ENCODE measurements around the gene RAB11FIP3. TPM values are rescaled to one million over a fixed set of nuclear protein-coding genes. Genes with fewer than 3 reads are reported as not detected.
A peak's percentile ranks its signal among the peaks of the same experiment; 100 is the strongest.

The RAB11FIP3 gene
- total and polyA plus RNA-seq, 9 of the 15 experiments (the other 6 are each of a cell fraction or from before 2014, with no cell fraction given) = 0.46 to 13.1 (median 4.3) TPM

- Histone ChIP-seq H3K27me3 (ENCODE audit: control insufficient read depth in 2 of 2, insufficient read depth in 2 of 2, low read length in 2 of 2) (peaks cover 3 to 17% of the 10 kb centered on the region in 2 experiments; a peak in 4 of 5 replicates), H3K36me3 (ENCODE audit: control insufficient read depth, insufficient read depth, low read length) (peaks cover 13% of the 10 kb centered on the region; the same call in 1 of the 3 replicates), H2AFZ (ENCODE audit: low read depth, low read length) (no peak overlapping the region), H3K9me3 (replicated peaks; ENCODE audit: control insufficient read depth, insufficient read depth, low read depth, low read length) (no peaks in the 10 kb centered on the region), H3K9ac (ENCODE audit: insufficient read depth in 1 of 2, low read depth in 2 of 2, low read length in 2 of 2) (no peak overlapping the region), H3K4me1 (replicated peaks in 1 of 2; ENCODE audit: control insufficient read depth in 2 of 2, insufficient read depth in 2 of 2, low read length in 2 of 2) (peaks cover 0 to 80% of the 10 kb centered on the region in 2 experiments; a peak in 2 of 5 replicates), H4K20me1 (replicated peaks; ENCODE audit: control insufficient read depth, insufficient read depth, low read length) (no peaks in the 10 kb centered on the region), H3K79me2 (ENCODE audit: control insufficient read depth, insufficient read depth, low read length) (no peaks in the 10 kb centered on the region), H3K4me2 (ENCODE audit: insufficient read depth, low read length) (no peak overlapping the region), H3K9me1 (ENCODE audit: control insufficient read depth, insufficient read depth, low read length) (no peaks in the 10 kb centered on the region), H3K4me3 (no peak overlapping the region), H3K27ac (ENCODE audit: extremely low read depth, low read depth, low read length) (no peak overlapping the region)
- ChIA-PET CTCF (ENCODE audit: low intra/inter-chr PET ratio) (no interaction called here), POLR2A (no interaction called here)
- ATAC-seq (no peak), FAIRE-seq (no peak), DNase-seq (ENCODE audit: extremely low read depth in 1 of 4, low spot score in 3 of 4) (no peak)
- in situ Hi-C loops (cut with MboI) (no loop called here), intact Hi-C loops (cut with micrococcal nuclease) (no loop called here)
- TF ChIP-seq TGIF2 (CRISPR knock-in tag; IDR thresholded peaks at IDR 0.05) (no peak), NELFE (IDR thresholded peaks at IDR 0.05; ENCODE audit: insufficient read depth, insufficient read length) (no peak)
- WGBS (ENCODE audit: insufficient coverage, low coverage, missing lambda C conversion rate) = 54% methylated on average over 16 of the region's 23 CpGs
- BruUV-seq (replicated peaks) = no TSS peak
Measured at GRCh38 chr16:557463-558297, 132.2 kb downstream of the RAB11FIP3 start.

GRCh38 chr16:558298-559020, 133.0 kb downstream of the RAB11FIP3 start:
- ChIA-PET CTCF (ENCODE audit: low intra/inter-chr PET ratio) (no interaction called here), POLR2A (interaction anchor here (0.6 to 1.0 kb wide), 2 partner anchors 31 to 1001 kb away, joined by 3 read pairs; partner anchors contain the start of gene CAPN15)
- Histone ChIP-seq H3K79me2 (ENCODE audit: control insufficient read depth, insufficient read depth, low read length) (no peaks in the 10 kb centered on the region), H3K9me1 (ENCODE audit: control insufficient read depth, insufficient read depth, low read length) (no peaks in the 10 kb centered on the region), H3K9ac (ENCODE audit: insufficient read depth in 1 of 2, low read depth in 2 of 2, low read length in 2 of 2) (no peak overlapping the region), H4K20me1 (replicated peaks; ENCODE audit: control insufficient read depth, insufficient read depth, low read length) (no peaks in the 10 kb centered on the region), H3K4me3 (no peak overlapping the region), H3K36me3 (ENCODE audit: control insufficient read depth, insufficient read depth, low read length) (peaks cover 8% of the 10 kb centered on the region; the same call in 1 of the 3 replicates), H3K4me1 (replicated peaks in 1 of 2; ENCODE audit: control insufficient read depth in 2 of 2, insufficient read depth in 2 of 2, low read length in 2 of 2) (peaks cover 0 to 86% of the 10 kb centered on the region in 2 experiments; a peak in 2 of 5 replicates), H3K27me3 (ENCODE audit: control insufficient read depth in 2 of 2, insufficient read depth in 2 of 2, low read length in 2 of 2) (peaks cover 3 to 17% of the 10 kb centered on the region in 2 experiments; a peak in 4 of 5 replicates), H2AFZ (ENCODE audit: low read depth, low read length) (no peak overlapping the region), H3K4me2 (ENCODE audit: insufficient read depth, low read length) (no peak overlapping the region), H3K9me3 (replicated peaks; ENCODE audit: control insufficient read depth, insufficient read depth, low read depth, low read length) (no peaks in the 10 kb centered on the region), H3K27ac (ENCODE audit: extremely low read depth, low read depth, low read length) (no peak overlapping the region)
- in situ Hi-C loops (cut with MboI) = no loop called here
- no peak for FAIRE-seq
- intact Hi-C loops (cut with micrococcal nuclease) = no loop called here
- no TSS peak for BruUV-seq (replicated peaks)
- peak; percentile 17 for ATAC-seq
- 29% methylated on average over 17 of the region's 22 CpGs for WGBS (ENCODE audit: insufficient coverage, low coverage, missing lambda C conversion rate)
- no peak for DNase-seq (ENCODE audit: extremely low read depth in 1 of 4, low spot score in 3 of 4)
- TF ChIP-seq TFAP4 (CRISPR knock-in tag; IDR thresholded peaks at IDR 0.05; ENCODE audit: borderline replicate concordance) = 0 out of 2 replicates have a peak, but pooled peaks have one; percentile 12
- TF ChIP-seq ZNF239 (CRISPR knock-in tag; IDR thresholded peaks at IDR 0.05) = no peak
- TF ChIP-seq HMG20B (CRISPR knock-in tag; IDR thresholded peaks at IDR 0.05) = no peak
- TF ChIP-seq NEUROD1 (IDR thresholded peaks at IDR 0.05; ENCODE audit: borderline replicate concordance, low read depth, low read length, partially characterized antibody) = no peak
- TF ChIP-seq RAD21 (CRISPR knock-in tag; conservative IDR thresholded peaks at IDR 0.05 in 1 of 2, IDR thresholded peaks at IDR 0.05 in 1 of 2) = no peak
- TF ChIP-seq MNT (conservative IDR thresholded peaks at IDR 0.05) = no peak

All from K562 (cell line).